Amniotic epithelial cell (primary cell): ENCODE results near the gene SLC19A1.

ENCODE experiments used
- DNase-seq: peaks from one replicate; pipeline ENCODE4 v3.0.0-alpha.2; 2010; ENCODE audit warnings: low read depth

The SLC19A1 gene

GRCh38 chr21:45492765-45493164, 49.5 kb downstream of the SLC19A1 start:
- no peak for DNase-seq

DNA sequence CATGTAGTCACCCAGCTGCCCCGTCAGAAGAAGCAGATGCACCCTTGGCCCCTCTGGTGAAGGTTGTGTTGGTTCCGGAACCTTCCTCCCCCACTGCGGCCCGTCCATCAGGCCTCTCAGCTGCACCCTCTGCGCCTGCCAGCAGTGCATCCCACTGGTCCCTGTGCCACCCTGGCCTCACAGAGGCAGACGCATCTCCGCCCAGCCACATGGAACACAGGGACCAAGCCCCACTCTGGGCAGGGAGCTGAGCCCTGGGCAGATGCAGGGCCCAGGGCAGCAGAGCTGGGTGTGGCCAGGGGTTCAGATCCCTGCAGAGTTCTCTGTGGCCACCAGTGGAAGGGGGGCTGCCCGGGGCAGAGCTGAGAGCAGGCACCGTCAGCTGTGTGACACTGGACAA, 50.6 kb downstream of the SLC19A1 start:
- DNase-seq: no peak

DNA sequence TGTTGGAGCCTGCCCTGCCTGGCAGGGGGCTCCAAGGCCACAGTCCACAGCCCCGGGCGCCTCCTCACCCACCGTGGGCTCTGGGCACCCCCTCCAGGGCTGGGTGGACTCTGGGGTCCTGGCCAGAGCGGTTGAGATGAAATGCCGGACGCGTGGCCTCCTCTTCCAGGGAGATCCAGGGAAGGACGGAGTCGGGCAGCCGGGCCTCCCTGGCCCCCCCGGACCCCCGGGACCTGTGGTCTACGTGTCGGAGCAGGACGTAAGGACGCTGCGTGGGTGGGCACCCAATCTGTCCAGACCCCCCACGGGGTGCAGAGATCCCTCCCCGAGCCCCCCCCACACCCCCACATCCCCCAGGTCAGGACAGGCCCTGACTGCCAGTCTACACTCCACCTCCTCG, 51.2 kb downstream of the SLC19A1 start:
- DNase-seq: no peak

- DNase-seq: no peak
These were observed 52.0 kb downstream of the SLC19A1 start for GRCh38 chr21:45490049-45490731.

DNA sequence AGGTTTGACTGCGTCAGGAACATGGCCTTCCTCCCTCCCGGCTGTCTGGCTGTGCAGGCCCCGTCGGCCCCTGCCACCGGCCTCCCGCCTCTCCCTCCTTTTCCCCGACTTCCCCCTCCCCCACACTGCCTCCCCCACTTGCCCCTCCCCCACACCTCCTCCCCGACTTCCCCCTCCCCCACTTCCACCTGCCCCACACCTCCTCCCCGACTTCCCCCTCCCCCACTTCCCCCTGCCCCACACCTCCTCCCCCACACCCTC, 52.6 kb downstream of the SLC19A1 start:
- DNase-seq: no peak

DNA sequence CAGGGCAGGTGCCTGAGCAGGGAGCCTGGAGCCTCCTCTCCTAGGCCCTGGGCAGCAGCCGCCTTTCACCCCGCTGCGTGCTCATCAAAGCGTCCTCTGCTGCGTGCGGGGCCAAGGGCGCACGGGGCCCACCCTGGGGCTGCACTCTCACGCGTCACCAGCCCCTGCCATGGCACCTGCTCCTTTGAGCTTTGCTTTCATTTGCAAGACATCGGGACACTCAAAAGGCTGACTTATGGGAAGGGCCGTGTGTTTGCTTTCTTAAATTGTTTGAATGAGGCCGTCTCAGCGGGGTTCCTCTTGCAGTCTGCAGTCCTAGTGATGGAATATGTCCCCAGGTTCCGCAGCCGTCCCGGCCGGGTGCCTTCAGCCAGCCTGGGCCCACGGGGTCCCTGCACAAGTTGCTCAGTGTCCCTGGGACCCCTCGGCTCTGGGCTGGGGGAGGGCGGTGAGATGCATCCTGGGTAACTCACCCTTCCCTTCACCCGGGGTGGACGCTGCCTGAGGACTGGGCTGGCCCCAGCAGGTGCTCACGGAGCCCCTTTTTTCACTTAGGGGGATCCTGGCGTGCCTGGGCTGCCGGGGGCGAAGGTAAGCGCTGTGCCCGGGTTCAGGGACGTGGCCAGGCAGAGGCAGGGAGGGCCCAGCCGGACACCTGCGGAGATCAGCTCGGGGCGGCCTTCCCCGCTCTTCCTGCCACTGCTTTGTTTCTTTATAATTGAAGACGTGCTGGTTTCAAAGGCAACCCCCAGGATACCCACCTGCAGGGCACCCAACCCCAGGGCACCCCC, 53.1 kb downstream of the SLC19A1 start:
- DNase-seq: no peak

DNA sequence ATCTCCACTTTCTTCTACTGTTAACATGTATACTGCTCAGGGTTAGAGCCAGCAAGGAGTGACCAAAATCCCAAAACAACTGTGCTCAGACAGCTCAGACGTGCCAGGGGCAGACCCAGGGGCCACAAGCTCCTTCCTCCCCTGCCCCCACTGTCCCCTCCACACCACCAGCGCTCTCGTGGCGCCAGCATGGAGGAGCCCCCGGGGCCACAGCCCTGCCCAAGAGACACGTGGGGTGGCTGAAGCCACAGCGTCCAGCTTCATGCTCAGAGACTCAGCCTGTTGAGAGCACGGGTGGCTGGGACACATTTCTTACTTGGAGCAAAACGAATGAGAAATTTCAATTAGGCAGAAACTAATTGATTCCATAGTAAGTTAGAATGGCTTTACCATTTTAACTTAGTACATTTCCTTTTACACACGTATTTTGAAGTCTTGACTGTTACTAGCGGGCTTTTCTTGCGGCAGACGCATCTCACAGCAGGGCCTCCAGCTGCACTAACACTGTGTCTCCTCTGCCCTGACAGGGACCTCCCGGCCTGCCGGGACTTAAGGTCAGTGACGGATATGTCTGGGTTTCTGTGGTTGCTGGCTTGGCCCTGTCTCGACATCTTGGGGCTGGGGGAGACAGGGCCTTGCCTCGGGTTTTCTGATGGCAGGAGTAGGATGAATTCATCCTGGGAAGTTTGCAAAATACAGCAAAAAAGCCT, 54.2 kb downstream of the SLC19A1 start:
- DNase-seq: no peak

DNA sequence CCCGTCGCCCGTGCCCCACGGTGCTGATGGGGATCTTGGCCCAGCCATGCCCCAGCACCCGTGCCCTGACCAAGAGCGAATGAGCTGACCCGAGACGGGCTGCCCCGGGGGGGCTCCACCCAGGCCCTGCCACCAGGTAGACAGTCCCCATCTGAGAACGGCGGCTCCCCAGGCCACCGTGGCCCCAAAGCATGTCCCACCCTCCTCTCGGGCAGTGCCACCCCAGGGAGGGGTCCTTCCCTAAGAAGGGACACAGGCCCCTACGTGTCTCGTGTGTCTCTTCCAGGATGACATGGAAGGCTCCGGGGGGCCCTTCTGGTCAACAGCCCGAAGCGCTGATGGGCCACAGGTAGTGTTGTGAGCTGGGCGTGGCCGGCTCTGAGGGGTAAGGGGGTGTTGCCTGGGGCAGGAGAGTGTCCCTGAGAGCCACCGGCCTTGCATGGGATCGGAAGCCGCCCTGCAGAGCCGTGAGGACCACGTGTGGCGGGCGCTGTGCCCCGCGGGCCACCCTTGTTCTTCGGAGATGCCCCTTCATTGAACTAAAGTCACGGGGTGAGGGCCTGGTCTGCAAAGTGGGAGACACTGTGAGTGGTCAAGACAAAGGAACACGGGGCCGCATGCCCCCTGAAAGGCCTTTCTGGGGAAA, 55.0 kb downstream of the SLC19A1 start:
- no peak for DNase-seq

GRCh38 chr21:45486443-45487160, 55.6 kb downstream of the SLC19A1 start:
- no peak for DNase-seq

GRCh38 chr21:45485686-45486442, 56.4 kb downstream of the SLC19A1 start:
- no peak for DNase-seq

GRCh38 chr21:45484318-45484717, 57.9 kb downstream of the SLC19A1 start:
- DNase-seq: no peak

- DNase-seq: no peak
These were observed 59.1 kb downstream of the SLC19A1 start for GRCh38 chr21:45482899-45483821.

DNA sequence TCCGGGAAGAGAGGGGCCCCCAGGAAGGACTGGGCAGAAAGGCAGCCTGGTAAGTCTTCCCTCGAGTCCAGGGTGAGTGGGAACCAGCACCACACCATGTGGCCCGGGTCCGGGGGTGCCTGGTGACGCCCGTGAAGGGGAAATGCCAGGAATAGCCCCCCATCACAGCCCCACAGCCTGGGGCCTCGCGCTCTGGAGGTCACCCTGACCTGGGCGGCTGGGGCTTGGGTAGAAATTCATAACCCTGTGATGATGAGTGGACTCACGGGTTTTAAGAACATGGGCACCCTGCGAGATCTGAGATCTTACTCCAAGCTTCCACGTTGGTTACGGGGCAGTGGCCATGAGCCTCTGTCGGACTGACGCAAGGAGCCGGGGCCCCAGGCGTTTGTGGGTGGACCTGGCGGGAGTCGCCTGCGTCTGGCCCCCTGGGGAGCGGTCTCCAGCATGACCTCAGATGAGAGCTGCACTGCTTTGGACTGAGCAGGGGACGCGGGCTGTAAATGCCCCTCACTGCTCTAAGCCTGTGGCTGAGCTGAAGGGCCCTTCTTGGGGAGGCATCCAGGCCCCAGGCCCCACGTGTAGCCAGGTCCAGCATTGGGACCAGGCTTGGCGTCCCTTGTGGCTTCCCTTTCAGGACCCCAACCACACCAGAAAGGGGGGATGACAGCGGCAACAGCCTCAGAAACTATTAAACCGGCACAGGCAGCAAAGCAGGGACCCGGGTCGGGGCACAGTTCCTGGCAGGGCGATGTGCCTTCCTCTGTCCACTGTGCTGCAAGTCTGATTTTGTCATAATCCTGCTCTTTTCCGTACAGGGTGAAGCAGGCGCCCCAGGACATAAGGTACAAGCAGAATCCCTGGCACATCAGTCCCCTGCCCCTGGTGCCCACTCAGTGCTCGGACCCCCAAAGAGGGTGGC, 60.0 kb downstream of the SLC19A1 start:
- no peak for DNase-seq

DNA sequence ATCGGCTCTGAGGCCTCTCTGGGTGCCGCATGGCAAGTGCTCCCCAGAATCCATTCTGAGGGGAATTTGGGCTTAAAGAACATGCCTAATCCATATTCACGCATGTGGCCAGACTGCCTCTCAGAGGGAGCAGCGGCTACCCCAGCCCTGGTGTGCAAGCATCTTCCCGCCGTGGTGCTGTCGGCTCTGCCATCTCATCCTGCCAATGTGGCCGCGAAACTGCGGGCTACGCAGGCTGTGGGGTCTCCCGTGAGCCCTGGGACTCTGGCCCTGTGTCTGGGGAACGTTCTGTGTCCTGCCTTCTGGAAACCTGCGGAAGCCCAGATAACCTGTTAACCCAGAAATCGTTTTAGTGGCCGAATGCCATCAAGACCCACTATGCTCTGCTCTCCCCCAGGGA, 60.7 kb downstream of the SLC19A1 start:
- DNase-seq: no peak

DNA sequence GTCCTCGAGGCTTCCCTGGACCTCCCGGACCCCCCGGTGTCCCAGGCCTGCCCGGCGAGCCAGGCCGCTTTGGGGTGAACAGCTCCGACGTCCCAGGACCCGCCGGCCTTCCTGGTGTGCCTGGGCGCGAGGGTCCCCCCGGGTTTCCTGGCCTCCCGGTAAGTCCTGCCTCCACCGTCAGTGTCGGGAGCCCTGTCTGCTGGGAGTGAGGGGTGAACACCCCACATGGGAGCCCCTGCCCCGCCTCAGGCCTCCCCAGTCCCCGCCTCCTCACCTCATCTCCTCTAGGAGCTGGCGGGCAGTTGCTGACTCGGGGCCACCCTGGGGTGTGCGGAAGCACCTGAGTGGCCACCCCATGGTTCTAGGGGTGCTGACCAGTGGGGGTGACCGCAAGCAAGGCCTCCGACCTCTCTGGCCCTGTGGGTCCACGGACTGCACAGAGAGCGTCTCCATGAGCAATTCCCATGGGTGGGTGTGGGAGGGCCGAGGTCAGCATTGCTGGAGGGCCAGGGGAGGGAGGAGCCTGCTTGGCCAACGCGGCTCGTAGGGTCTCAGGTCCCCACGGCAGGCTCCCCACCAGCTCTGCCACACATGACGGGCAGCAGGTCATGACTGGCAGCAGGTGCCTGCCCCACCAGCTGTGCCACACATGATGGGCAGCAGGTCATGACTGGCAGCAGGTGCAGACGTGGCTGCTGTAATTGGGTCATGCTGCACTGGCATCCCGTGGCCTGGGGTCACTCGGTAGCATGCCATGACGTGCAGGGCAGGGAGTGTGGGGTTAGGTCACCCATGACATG, 61.3 kb downstream of the SLC19A1 start:
- no peak for DNase-seq

DNA sequence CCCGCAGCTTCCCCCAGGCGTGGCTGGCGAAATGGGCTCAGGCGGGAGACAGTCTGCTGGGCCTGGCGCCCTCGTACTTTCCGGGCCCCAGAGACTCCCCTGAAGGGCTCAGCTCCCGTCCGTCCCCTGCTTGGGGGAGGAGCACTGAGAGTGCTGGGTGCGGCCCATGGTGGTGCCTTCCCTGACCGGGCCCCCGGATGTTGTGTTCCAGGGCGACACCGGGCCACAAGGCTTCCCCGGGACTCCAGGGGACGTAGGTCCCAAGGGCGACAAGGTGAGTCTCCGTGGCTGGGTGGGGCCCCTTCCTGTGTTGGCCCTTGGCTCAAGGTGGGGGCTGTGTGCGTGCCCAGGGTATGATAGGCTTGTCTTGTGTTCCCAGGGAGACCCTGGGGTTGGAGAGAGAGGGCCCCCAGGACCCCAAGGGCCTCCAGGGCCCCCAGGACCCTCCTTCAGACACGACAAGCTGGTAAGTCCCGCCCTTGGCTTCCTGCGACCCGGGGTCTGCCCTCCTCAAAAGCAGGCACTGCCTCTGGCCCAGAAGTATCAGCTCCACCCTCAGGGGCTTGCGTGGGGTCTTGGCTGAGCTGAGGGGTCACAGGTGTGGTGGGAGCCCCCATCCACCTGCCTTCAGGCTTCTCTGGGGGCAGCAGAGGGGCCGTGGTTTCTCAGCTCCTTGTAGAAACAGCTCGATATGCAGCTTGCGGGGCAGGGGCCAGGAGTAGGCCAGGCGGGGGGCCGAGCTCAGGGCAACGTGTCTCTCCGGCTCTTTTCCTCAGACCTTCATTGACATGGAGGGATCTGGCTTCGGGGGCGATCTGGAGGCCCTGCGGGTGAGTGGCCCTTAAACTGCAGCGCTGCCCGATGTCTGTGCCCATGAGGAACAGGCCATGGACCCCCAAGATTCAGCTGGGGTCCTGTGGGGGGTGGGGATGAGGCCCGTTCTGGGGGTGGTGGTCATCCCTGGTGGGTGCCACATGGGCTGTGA, 62.3 kb downstream of the SLC19A1 start:
- no peak for DNase-seq
